GM21526 (cell line): Measurements from ENCODE around the gene FAAP20.

Source experiments
- ATAC-seq: cut with Tn5 transposase; IDR thresholded peaks from one replicate; pipeline ENCODE4 v1.9.1; 2021; ENCODE audit warnings: moderate library complexity; ENCODE audit not compliant: unreplicated experiment, low FRiP score

The FAAP20 gene

GRCh38 chr1:2180297-2181245 lies 14.0 kb downstream of the FAAP20 start:
- no peak for ATAC-seq

GRCh38 chr1:2179283-2180013 lies 15.1 kb downstream of the FAAP20 start:
- no peak for ATAC-seq

- ATAC-seq: no peak
These were observed 15.7 kb downstream of the FAAP20 start for GRCh38 chr1:2178875-2179274.

- ATAC-seq: no peak
These were observed 16.5 kb downstream of the FAAP20 start for GRCh38 chr1:2177946-2178538.

- no peak for ATAC-seq
These were observed 17.0 kb downstream of the FAAP20 start for GRCh38 chr1:2177541-2177940.

- no peak for ATAC-seq
These were observed 18.0 kb downstream of the FAAP20 start for GRCh38 chr1:2176615-2177014.

GRCh38 chr1:2175681-2176454 lies 18.7 kb downstream of the FAAP20 start:
- no peak for ATAC-seq

GRCh38 chr1:2175055-2175414 lies 19.5 kb downstream of the FAAP20 start:
- no peak for ATAC-seq

- ATAC-seq: no peak
These were observed 20.1 kb downstream of the FAAP20 start for GRCh38 chr1:2174348-2175054.

- ATAC-seq: no peak
These were observed 20.8 kb downstream of the FAAP20 start for GRCh38 chr1:2173546-2174347.

- ATAC-seq: no peak
These were observed 21.9 kb downstream of the FAAP20 start for GRCh38 chr1:2172551-2173146.

- ATAC-seq: no peak
These were observed 22.6 kb downstream of the FAAP20 start for GRCh38 chr1:2172012-2172411.

- no peak for ATAC-seq
These were observed 24.4 kb downstream of the FAAP20 start for GRCh38 chr1:2170211-2170610.

- ATAC-seq: no peak
These were observed 25.3 kb downstream of the FAAP20 start for GRCh38 chr1:2169200-2169836.

GRCh38 chr1:2168535-2168934 lies 26.0 kb downstream of the FAAP20 start:
- no peak for ATAC-seq

- ATAC-seq: no peak
These were observed 26.5 kb downstream of the FAAP20 start for GRCh38 chr1:2168090-2168489.

- ATAC-seq: no peak
These were observed 27.9 kb downstream of the FAAP20 start for GRCh38 chr1:2166695-2167094.

GRCh38 chr1:2166254-2166653 lies 28.3 kb downstream of the FAAP20 start:
- ATAC-seq: no peak
